Naive thymus-derived CD4-positive, alpha-beta T cell (primary cell): ENCODE results near the gene CCDC112. TPM values are rescaled to one million over a fixed set of nuclear protein-coding genes. Genes with fewer than 3 reads are reported as not detected.

Source experiments
- ATAC-seq: fragments of 150-1000 bp; cut with Tn5 transposase; 2 replicates; pipeline ENCODE4 v1.10.0; 2021; ENCODE audit warnings: mild to moderate bottlenecking, moderate library complexity
- CTCF ChIA-PET: fragments of 350-600 bp; sonication (Branson Sonifier 250); formaldehyde crosslinking; loops from one replicate; lab custom pipeline; 2021; ENCODE audit warnings: antibody characterized with exemption; lab: Charles Lee
- POLR2A ChIA-PET: fragments of 350-600 bp; sonication (Branson Sonifier 250); formaldehyde crosslinking; loops from one replicate; lab custom pipeline; 2021; ENCODE audit warnings: antibody characterized with exemption, inconsistent platforms; lab: Charles Lee
- DNase-seq, 9 donors: peaks; one replicate each; pipeline versions ENCODE4 v3.0.0 to v3.0.0-alpha.2; 2020 to 2022; ENCODE audit warnings: mixed read lengths in 1 of 9
- H3K27ac ChIP-seq: one replicate; pipeline ENCODE4 v1.7.0; 2013; ENCODE audit warnings: mild to moderate bottlenecking, low read depth, low read length, moderate library complexity
- H3K27me3 ChIP-seq, 2 donors: one replicate each; pipeline ENCODE4 v1.7.0; 2013; ENCODE audit warnings: low read length in 2 of 2, mild to moderate bottlenecking in 2 of 2, moderate library complexity in 2 of 2; ENCODE audit not compliant: control insufficient read depth in 2 of 2, insufficient read depth in 2 of 2
- H3K36me3 ChIP-seq, 3 experiments: 1 replicate in 2 of 3; 2 replicates in 1 of 3; pipeline ENCODE4 v1.7.0; 2013; ENCODE audit warnings: low read length in 3 of 3, mild to moderate bottlenecking in 3 of 3, moderate library complexity in 1 of 3; ENCODE audit not compliant: insufficient read depth in 3 of 3, control insufficient read depth in 2 of 3
- H3K4me1 ChIP-seq, 2 donors: one replicate each; pipeline ENCODE4 v1.7.0; 2013; ENCODE audit warnings: low read length in 2 of 2, mild to moderate bottlenecking in 2 of 2, moderate library complexity in 1 of 2; ENCODE audit not compliant: control insufficient read depth in 2 of 2, insufficient read depth in 2 of 2
- H3K4me3 ChIP-seq: 2 replicates; pipeline ENCODE4 v1.7.0; 2013; ENCODE audit warnings: mild to moderate bottlenecking, low read length
- H3K9me3 ChIP-seq, 3 experiments: 1 replicate in 2 of 3; 2 replicates in 1 of 3; pipeline ENCODE4 v1.7.0; 2013; ENCODE audit warnings: low read length in 3 of 3; ENCODE audit not compliant: control insufficient read depth in 2 of 3
- H3K27ac Mint-ChIP-seq, 9 donors: one replicate each; pipeline ENCODE4 v1.8.0; 2020 to 2022; ENCODE audit warnings: mixed read lengths in 9 of 9, mild to moderate bottlenecking in 8 of 9, moderate library complexity in 5 of 9, inconsistent platforms in 2 of 9
- H3K27me3 Mint-ChIP-seq, 5 donors: one replicate each; pipeline ENCODE4 v1.8.0; 2021 to 2022; ENCODE audit warnings: mixed read lengths in 5 of 5, mild to moderate bottlenecking in 1 of 5
- H3K36me3 Mint-ChIP-seq, 5 donors: one replicate each; pipeline ENCODE4 v1.8.0; 2020 to 2022; ENCODE audit warnings: mixed read lengths in 5 of 5, mild to moderate bottlenecking in 3 of 5, inconsistent platforms in 1 of 5
- H3K4me1 Mint-ChIP-seq, 7 donors: one replicate each; pipeline ENCODE4 v1.8.0; 2020 to 2022; ENCODE audit warnings: mixed read lengths in 7 of 7, mild to moderate bottlenecking in 3 of 7, inconsistent platforms in 1 of 7
- H3K4me3 Mint-ChIP-seq, 10 donors: one replicate each; pipeline ENCODE4 v1.8.0; 2020 to 2022; ENCODE audit warnings: mild to moderate bottlenecking in 10 of 10, mixed read lengths in 10 of 10, moderate library complexity in 6 of 10, inconsistent platforms in 2 of 10
- H3K9me3 Mint-ChIP-seq, 11 donors: one replicate each; pipeline ENCODE4 v1.8.0; 2020 to 2022; ENCODE audit warnings: mixed read lengths in 11 of 11, mild to moderate bottlenecking in 4 of 11, inconsistent platforms in 1 of 11, moderate library complexity in 1 of 11
- intact Hi-C, 2 donors: fragments of 100-400 bp; cut with micrococcal nuclease; formaldehyde crosslinking; loops; one replicate each; pipeline ENCODE4 v1.15.1; 2023
- polyA plus RNA-seq, 2 donors: library from polyadenylated mRNA; unstranded; fragments of 300-500 nt; fragmentation: Illumina TruSeq; gene quantifications; one replicate each; pipeline ENCODE4 v1.2.3, GENCODE V29; 2021
- total RNA-seq, 6 experiments: library from RNA in 5 of 6; stranded (reverse) in 5 of 6; gene quantifications; 1 replicate in 5 of 6; 2 replicates in 1 of 6; pipeline ENCODE4 v1.2.3 and lab custom pipeline; 2021 to 2026

CCDC112 gene
- total and polyA plus RNA-seq, 7 experiments from 2014 or later: 0.51 to 8.5 (median 3.6) TPM

DNA sequence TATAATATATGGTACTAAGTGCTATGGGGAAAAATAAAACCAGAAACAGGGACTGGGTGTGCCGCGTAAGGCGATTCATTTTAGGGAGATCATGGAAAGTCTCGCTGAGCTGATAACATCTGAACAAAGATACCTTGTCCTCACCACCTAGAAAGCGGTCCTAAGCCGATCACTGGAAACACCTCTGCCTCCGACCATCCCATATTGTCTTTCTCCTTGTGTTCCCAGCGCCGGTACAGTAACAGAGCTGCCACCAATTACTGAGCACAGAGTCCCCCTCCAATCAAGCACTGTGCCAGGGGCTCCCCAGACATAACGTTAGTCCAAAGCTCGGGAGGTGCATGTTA lies 704 bp downstream of the CCDC112 start:
- Histone ChIP-seq H3K27ac (no peak overlapping the region), H3K9me3 (no peaks in the 10 kb centered on the region), H3K36me3 (peaks cover 0 to 3% (median 0%) of the 10 kb centered on the region in 3 experiments), H3K4me1 (peaks cover 8 to 10% of the 10 kb centered on the region in 2 donors), H3K4me3 (peak overlapping the region; percentile 56), H3K27me3 (no peaks in the 10 kb centered on the region)
- Mint-ChIP-seq H3K27ac (peak overlapping the region in 7 of 9 donors; percentile 29 to 80 (median 72)), H3K4me1 (peaks cover 5 to 18% (median 13%) of the 10 kb centered on the region in 7 donors), H3K36me3 (peaks cover 0 to 11% (median 6%) of the 10 kb centered on the region in 5 donors), H3K4me3 (peak overlapping the region; percentile 77 to 92 (median 89)), H3K27me3 (peaks cover 0 to 68% (median 3%) of the 10 kb centered on the region in 5 donors), H3K9me3 (peaks cover 0 to 17% (median 6%) of the 10 kb centered on the region in 11 donors)
- POLR2A ChIA-PET: interaction anchor here (1.0 to 3.0 kb wide), 5 partner anchors 22 to 545 kb away, joined by 3 to 26 read pairs (median 5); partner anchors contain the start of genes AP3S1, ATG12, FEM1C and PGGT1B
- CTCF ChIA-PET: interaction anchor here (0.8 to 1.2 kb wide), 2 partner anchors 14 to 16 kb away, joined by 3 to 5 read pairs; no protein-coding TSS in a partner anchor
- DNase-seq (no peak), ATAC-seq (no peak)
- intact Hi-C loops: loop anchor here (1.0 to 5.0 kb wide), 10 partner anchors 33 to 1778 kb away; partner anchors contain the start of genes AP3S1 (in 2 of the 2), ATG12 (in 2 of the 2), COMMD10 (in 2 of the 2) and FEM1C (in 2 of the 2)

DNA sequence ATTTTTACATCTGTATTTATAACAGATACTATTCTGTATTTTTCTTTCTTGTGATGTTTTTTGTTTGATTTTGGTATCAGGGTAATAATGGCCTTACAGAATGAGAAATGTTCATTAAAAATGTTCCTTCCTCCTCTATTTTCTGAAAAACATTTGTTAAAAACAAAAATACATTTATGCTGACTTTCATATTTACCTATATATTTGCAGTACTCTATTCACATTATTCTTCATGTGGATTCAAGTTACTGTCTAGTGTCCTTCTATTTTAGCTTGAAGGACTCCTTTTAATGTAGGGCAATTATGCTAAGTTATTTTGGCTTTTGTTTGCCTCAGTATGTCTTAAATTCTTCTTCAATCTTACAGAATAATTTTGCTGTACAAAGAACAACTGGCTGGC lies 5.1 kb downstream of the CCDC112 start:
- Histone ChIP-seq H3K36me3 (peaks cover 0 to 3% (median 0%) of the 10 kb centered on the region in 3 experiments), H3K27me3 (no peaks in the 10 kb centered on the region), H3K9me3 (no peaks in the 10 kb centered on the region), H3K27ac (no peak overlapping the region), H3K4me3 (no peak overlapping the region), H3K4me1 (peaks cover 7 to 8% of the 10 kb centered on the region in 2 donors)
- no peak overlapping the region for H3K4me3 Mint-ChIP-seq
- ATAC-seq: no peak
- peaks cover 5 to 19% (median 13%) of the 10 kb centered on the region in 7 donors for H3K4me1 Mint-ChIP-seq
- peaks cover 0 to 17% (median 6%) of the 10 kb centered on the region in 11 donors for H3K9me3 Mint-ChIP-seq
- ChIA-PET CTCF (no interaction called here), POLR2A (no interaction called here)
- DNase-seq: no peak
- H3K27ac Mint-ChIP-seq: no peak overlapping the region
- intact Hi-C loops: no loop called here
- peaks cover 0 to 18% (median 6%) of the 10 kb centered on the region in 5 donors for H3K36me3 Mint-ChIP-seq
- H3K27me3 Mint-ChIP-seq: peaks cover 0 to 54% (median 0%) of the 10 kb centered on the region in 5 donors

DNA sequence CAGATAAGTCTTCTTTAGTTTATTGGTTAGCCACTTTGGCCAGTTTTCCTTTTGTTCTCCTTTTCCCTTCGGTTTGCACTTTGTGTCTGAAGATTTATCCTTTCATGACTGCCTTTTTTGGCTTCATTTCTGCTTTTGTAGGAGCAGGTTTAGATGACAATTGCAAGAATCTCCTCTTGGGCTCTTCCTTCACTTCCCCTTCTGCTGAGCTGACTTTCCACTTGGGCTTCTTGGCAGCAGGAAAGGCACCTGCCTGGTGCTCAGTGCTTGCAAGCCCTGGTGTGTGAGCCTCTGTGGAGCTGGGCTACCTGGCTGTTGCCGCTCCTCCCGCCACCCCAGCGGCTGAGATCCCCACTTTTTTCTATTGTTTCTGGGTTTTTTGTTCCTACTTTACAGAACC lies 7.3 kb downstream of the CCDC112 start:
- H3K9me3 Mint-ChIP-seq: peaks cover 0 to 17% (median 6%) of the 10 kb centered on the region in 11 donors
- CTCF ChIA-PET: no interaction called here
- DNase-seq (no peak), ATAC-seq (no peak)
- Histone ChIP-seq H3K27me3 (no peaks in the 10 kb centered on the region), H3K9me3 (no peaks in the 10 kb centered on the region), H3K4me3 (no peak overlapping the region), H3K36me3 (no peaks in the 10 kb centered on the region), H3K4me1 (no peaks in the 10 kb centered on the region), H3K27ac (no peak overlapping the region)
- POLR2A ChIA-PET: no interaction called here
- peaks cover 0 to 26% (median 6%) of the 10 kb centered on the region in 5 donors for H3K36me3 Mint-ChIP-seq
- H3K27me3 Mint-ChIP-seq: peaks cover 0 to 38% (median 0%) of the 10 kb centered on the region in 5 donors
- peaks cover 0 to 8% (median 0%) of the 10 kb centered on the region in 7 donors for H3K4me1 Mint-ChIP-seq
- no peak overlapping the region for H3K27ac Mint-ChIP-seq
- no peak overlapping the region for H3K4me3 Mint-ChIP-seq
- intact Hi-C loops: no loop called here

DNA sequence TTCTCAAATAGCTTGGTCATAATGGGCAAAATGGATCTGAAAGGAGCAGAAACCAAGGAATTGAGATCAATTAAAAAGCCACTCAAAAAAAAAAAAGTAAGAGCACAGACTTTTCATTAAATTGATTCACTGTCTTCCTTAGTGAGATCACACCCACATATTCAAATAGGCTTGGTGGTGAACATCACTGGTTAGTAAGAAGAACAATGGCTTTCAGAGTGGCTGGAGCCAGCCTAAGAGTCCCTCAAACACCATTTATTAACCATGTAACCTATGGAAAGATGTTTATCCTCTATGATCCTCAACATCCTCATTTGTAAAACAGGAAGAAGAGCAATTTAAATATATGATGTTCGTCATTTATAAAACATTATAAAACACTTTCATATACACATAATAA lies 12.4 kb downstream of the CCDC112 start:
- no peak for ATAC-seq
- Histone ChIP-seq H3K27me3 (no peaks in the 10 kb centered on the region), H3K9me3 (no peaks in the 10 kb centered on the region), H3K4me3 (no peak overlapping the region), H3K4me1 (no peaks in the 10 kb centered on the region), H3K27ac (no peak overlapping the region), H3K36me3 (no peaks in the 10 kb centered on the region)
- Mint-ChIP-seq H3K27ac (no peak overlapping the region), H3K9me3 (no peaks in the 10 kb centered on the region), H3K27me3 (peaks cover 0 to 10% (median 0%) of the 10 kb centered on the region in 5 donors), H3K36me3 (peaks cover 0 to 16% (median 3%) of the 10 kb centered on the region in 5 donors), H3K4me3 (no peak overlapping the region), H3K4me1 (peaks cover 0 to 5% (median 0%) of the 10 kb centered on the region in 7 donors)
- intact Hi-C loops: no loop called here
- ChIA-PET CTCF (no interaction called here), POLR2A (no interaction called here)
- no peak for DNase-seq

DNA sequence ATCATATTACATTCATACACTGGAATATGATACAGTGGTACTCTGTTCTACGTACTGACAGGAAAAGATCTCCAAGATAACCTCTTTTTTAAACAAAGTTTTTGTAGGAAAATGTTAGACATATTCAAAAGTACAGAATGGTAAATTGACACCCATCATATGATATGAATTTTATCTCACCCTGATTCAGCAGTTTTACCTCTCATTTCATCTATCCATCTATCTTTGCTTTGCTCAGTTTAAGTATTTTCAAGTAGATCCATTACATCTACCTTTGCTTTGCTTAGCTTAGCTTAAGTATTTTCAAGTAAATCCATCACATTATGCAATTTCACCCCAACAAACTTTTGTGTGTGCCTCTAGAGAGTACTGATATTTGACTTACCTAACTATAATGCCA lies 14.3 kb downstream of the CCDC112 start:
- H3K36me3 Mint-ChIP-seq: peaks cover 0 to 16% (median 3%) of the 10 kb centered on the region in 5 donors

DNA sequence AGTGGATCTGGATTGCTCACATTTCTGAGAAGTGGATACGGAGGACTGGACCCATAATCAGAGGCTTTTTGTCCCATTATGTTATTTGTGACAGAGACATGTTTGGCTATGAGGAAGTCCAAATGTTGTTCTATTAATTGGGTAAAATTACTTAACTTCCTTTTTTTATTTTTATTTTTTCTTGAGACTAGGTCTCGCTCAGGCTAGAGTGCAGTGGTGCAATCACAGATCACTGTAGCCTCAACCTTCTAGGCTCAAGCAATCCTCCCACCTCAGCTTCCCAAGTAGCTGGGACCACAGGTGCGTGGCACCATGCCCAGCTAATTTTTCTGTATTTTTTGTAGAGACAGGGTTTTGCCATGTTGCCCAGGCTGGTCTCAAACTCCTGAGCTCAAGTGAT lies 21.9 kb downstream of the CCDC112 start:
- H3K4me1 ChIP-seq: no peaks in the 10 kb centered on the region
- intact Hi-C loops: no loop called here
- Mint-ChIP-seq H3K27ac (no peak overlapping the region), H3K36me3 (peaks cover 0 to 36% (median 24%) of the 10 kb centered on the region in 5 donors), H3K27me3 (peaks cover 0 to 19% (median 0%) of the 10 kb centered on the region in 5 donors), H3K4me1 (no peaks in the 10 kb centered on the region), H3K4me3 (no peak overlapping the region), H3K9me3 (no peaks in the 10 kb centered on the region)
- POLR2A ChIA-PET: no interaction called here
- peaks cover 0 to 3% (median 0%) of the 10 kb centered on the region in 3 experiments for H3K36me3 ChIP-seq
- CTCF ChIA-PET: no interaction called here
- ATAC-seq (peak; percentile 48), DNase-seq (no peak)
- no peaks in the 10 kb centered on the region for H3K27me3 ChIP-seq
- no peak overlapping the region for H3K4me3 ChIP-seq
- H3K9me3 ChIP-seq: no peaks in the 10 kb centered on the region
- H3K27ac ChIP-seq: no peak overlapping the region

More for the DNA sequence above, 14.3 kb downstream of the CCDC112 start:
- Histone ChIP-seq H3K4me1 (no peaks in the 10 kb centered on the region), H3K36me3 (no peaks in the 10 kb centered on the region), H3K4me3 (no peak overlapping the region), H3K27me3 (no peaks in the 10 kb centered on the region), H3K9me3 (no peaks in the 10 kb centered on the region), H3K27ac (no peak overlapping the region)
- ChIA-PET POLR2A (no interaction called here), CTCF (no interaction called here)
- Mint-ChIP-seq H3K9me3 (no peaks in the 10 kb centered on the region), H3K27ac (no peak overlapping the region), H3K4me1 (peaks cover 0 to 4% (median 0%) of the 10 kb centered on the region in 7 donors), H3K27me3 (peaks cover 0 to 7% (median 0%) of the 10 kb centered on the region in 5 donors), H3K4me3 (no peak overlapping the region)
- intact Hi-C loops: no loop called here
- no peak for DNase-seq
- ATAC-seq: no peak
